ENCODE results near the gene CMPK2. TPM values are rescaled to one million over a fixed set of nuclear protein-coding genes. Genes with fewer than 3 reads are reported as not detected.

CMPK2 gene
- total and polyA plus RNA-seq, 4 donors, result 2.4 to 7.4 (median 4.5) TPM

DNA sequence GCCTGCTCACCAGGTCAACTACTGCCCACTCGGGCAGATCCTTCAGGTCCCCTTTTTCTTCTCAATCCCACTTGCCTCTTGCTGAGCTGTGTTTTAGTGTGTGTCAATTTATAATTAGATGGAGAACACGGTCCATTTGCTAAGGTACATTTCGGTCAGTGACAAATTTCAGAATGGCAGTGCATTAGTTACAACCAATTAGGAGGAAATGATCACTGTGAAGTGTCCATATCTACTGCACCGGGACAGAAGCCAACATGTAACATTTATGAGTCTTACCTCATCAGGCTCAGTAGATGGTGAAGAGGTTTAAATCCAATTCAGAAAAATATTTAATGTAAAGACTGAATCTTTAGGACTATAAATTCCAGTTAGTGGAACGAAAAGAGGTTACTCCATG is 47.7 kb downstream of the CMPK2 start:
- Histone ChIP-seq H3K4me1 (ENCODE audit: control insufficient read depth in 1 of 2, insufficient read depth in 2 of 2, low read length in 2 of 2) (no peaks in the 10 kb centered on the region), H3K27me3 (ENCODE audit: control insufficient read depth in 1 of 2, insufficient read depth in 2 of 2, low read length in 1 of 2) (no peaks in the 10 kb centered on the region), H3K9me3 (ENCODE audit: control insufficient read depth, low read length) (no peaks in the 10 kb centered on the region), H3K27ac (ENCODE audit: low read depth in 1 of 2, low read length in 2 of 2) (no peak overlapping the region), H3K36me3 (ENCODE audit: control insufficient read depth in 1 of 2, insufficient read depth in 2 of 2, low read length in 1 of 2) (no peaks in the 10 kb centered on the region), H3K4me3 (ENCODE audit: low read length in 2 of 2) (no peak overlapping the region)
- DNase-seq, result no peak
- ATAC-seq (ENCODE audit: low FRiP score), result no peak
- WGBS, 2 donors, result 70 to 73% methylated on average over 5 of the region's 5 CpGs
- intact Hi-C loops (cut with DNase I), result no loop called here

DNA sequence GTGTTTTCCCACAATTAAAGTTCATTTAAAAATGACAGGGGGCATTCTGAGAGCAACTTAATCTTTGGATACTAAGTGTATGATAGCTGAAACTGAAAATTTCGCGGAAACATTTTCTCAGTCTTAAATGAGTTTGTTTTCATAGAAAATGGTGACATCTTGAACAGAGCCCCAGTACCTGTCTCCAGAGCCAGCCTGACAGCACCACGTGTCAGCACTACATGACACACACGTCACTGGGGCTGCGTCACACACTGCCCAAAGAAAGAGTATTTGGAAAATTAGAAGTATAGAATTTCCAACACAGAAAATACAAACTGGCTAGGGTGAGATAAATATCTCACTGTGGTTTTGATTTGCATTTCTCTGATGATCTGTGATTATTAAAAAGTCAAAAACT is 50.8 kb downstream of the CMPK2 start:
- intact Hi-C loops (cut with DNase I), result no loop called here
- Histone ChIP-seq H3K27me3 (ENCODE audit: control insufficient read depth in 1 of 2, insufficient read depth in 2 of 2, low read length in 1 of 2) (no peaks in the 10 kb centered on the region), H3K4me1 (ENCODE audit: control insufficient read depth in 1 of 2, insufficient read depth in 2 of 2, low read length in 2 of 2) (no peaks in the 10 kb centered on the region), H3K4me3 (ENCODE audit: low read length in 2 of 2) (no peak overlapping the region), H3K27ac (ENCODE audit: low read depth in 1 of 2, low read length in 2 of 2) (no peak overlapping the region), H3K36me3 (ENCODE audit: control insufficient read depth in 1 of 2, insufficient read depth in 2 of 2, low read length in 1 of 2) (no peaks in the 10 kb centered on the region), H3K9me3 (ENCODE audit: control insufficient read depth, low read length) (no peaks in the 10 kb centered on the region)
- WGBS, 2 donors, result 81% methylated on average over 5 of the region's 5 CpGs
- DNase-seq (no peak), ATAC-seq (ENCODE audit: low FRiP score) (no peak)

DNA sequence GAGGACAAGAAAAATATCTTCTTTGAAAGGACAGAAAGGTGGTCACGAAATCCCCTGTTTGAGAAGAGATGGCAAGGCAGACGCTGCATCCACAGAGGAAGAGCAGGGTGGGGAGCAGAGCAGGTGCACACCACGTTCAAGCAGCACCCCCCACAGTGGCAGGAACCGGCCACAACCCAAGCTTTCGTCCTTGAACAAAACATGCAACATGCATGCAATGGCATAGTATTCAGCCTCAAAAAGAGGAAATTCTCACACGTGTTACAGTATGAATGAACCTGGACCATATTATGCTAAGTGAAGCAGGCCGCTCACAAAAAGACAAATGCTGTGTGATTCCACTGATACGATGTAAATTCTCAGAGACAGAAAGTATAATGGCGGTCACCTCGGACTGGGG is 51.4 kb downstream of the CMPK2 start:
- H3K4me1 ChIP-seq (ENCODE audit: control insufficient read depth in 1 of 2, insufficient read depth in 2 of 2, low read length in 2 of 2), result no peaks in the 10 kb centered on the region
- 88% methylated on average over 10 of the region's 10 CpGs for whole genome bisulfite sequencing, 2 donors
- intact Hi-C loops (cut with DNase I), result no loop called here
- ATAC-seq (ENCODE audit: low FRiP score) (no peak), DNase-seq (no peak)
- H3K4me3 ChIP-seq (ENCODE audit: low read length in 2 of 2), result no peak overlapping the region
- no peaks in the 10 kb centered on the region for H3K27me3 ChIP-seq (ENCODE audit: control insufficient read depth in 1 of 2, insufficient read depth in 2 of 2, low read length in 1 of 2)
- no peaks in the 10 kb centered on the region for H3K36me3 ChIP-seq (ENCODE audit: control insufficient read depth in 1 of 2, insufficient read depth in 2 of 2, low read length in 1 of 2)
- H3K27ac ChIP-seq (ENCODE audit: low read depth in 1 of 2, low read length in 2 of 2), result no peak overlapping the region
- H3K9me3 ChIP-seq (ENCODE audit: control insufficient read depth, low read length), result no peaks in the 10 kb centered on the region

DNA sequence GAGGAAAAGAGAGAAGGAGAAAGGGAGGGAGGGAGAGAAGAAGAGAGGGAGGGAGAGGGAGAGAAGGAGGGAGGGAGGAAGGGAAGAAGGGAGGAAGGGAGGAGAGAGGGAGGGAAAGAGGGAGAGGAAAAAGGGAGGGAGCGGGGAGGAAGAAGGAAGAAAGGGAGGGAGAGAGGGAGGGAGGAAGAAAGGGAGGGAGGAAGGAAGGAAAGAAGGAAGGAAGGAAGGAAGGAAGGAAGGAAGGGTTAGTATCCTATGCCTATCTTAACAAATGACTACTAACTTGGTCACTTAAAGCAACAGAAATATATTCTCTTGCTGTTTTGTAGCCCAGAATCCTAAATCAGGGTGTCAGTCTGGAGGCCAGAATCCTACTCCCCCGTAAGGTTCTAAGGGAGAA is 52.1 kb downstream of the CMPK2 start:
- H3K27ac ChIP-seq (ENCODE audit: low read depth in 1 of 2, low read length in 2 of 2), result no peak overlapping the region
- intact Hi-C loops (cut with DNase I), result no loop called here
- no peak for DNase-seq
- H3K36me3 ChIP-seq (ENCODE audit: control insufficient read depth in 1 of 2, insufficient read depth in 2 of 2, low read length in 1 of 2), result no peaks in the 10 kb centered on the region
- H3K4me3 ChIP-seq (ENCODE audit: low read length in 2 of 2), result no peak overlapping the region
- 83 to 91% methylated on average over 2 of the region's 2 CpGs for WGBS, 2 donors
- no peak for ATAC-seq (ENCODE audit: low FRiP score)
- no peaks in the 10 kb centered on the region for H3K4me1 ChIP-seq (ENCODE audit: control insufficient read depth in 1 of 2, insufficient read depth in 2 of 2, low read length in 2 of 2)
- H3K27me3 ChIP-seq (ENCODE audit: control insufficient read depth in 1 of 2, insufficient read depth in 2 of 2, low read length in 1 of 2), result no peaks in the 10 kb centered on the region
- no peaks in the 10 kb centered on the region for H3K9me3 ChIP-seq (ENCODE audit: control insufficient read depth, low read length)

DNA sequence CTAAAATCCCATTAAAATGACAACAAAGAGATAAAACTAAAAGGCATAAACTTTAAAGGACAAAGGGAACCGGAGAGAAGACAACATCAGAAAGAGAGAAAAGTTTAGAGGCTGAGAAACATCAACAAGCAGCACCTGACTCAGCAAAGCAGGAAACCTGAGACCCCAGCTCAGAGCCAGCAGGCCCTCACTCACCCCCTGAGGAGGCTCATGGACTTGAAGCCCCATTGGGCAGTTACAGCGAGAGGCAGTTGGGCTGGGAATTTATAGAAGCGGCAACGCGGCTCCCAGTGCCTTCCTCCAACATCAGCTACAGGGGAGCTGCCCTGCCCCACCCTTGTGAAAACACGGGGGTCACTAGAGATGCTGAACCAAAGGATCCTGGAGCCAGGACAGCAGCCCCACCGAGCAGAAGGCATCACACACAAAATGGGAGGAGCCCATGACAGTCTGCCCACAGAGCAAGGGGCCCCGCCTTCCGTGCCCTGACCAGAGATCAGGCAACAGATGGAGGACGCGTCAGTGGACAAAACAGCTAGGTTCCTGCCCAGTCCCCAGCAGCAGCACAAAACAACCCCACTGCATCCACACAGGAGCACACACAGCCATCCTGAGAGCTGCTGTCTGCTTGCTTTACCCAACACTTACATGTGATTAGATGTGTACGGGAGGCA is 52.7 kb downstream of the CMPK2 start:
- H3K9me3 ChIP-seq (ENCODE audit: control insufficient read depth, low read length), result no peaks in the 10 kb centered on the region
- H3K4me3 ChIP-seq (ENCODE audit: low read length in 2 of 2), result no peak overlapping the region
- DNase-seq (no peak), ATAC-seq (ENCODE audit: low FRiP score) (no peak)
- intact Hi-C loops (cut with DNase I), result no loop called here
- H3K4me1 ChIP-seq (ENCODE audit: control insufficient read depth in 1 of 2, insufficient read depth in 2 of 2, low read length in 2 of 2), result no peaks in the 10 kb centered on the region
- 52 to 59% methylated on average over 12 of the region's 12 CpGs for WGBS, 2 donors
- H3K27me3 ChIP-seq (ENCODE audit: control insufficient read depth in 1 of 2, insufficient read depth in 2 of 2, low read length in 1 of 2), result no peaks in the 10 kb centered on the region
- H3K36me3 ChIP-seq (ENCODE audit: control insufficient read depth in 1 of 2, insufficient read depth in 2 of 2, low read length in 1 of 2), result no peaks in the 10 kb centered on the region
- H3K27ac ChIP-seq (ENCODE audit: low read depth in 1 of 2, low read length in 2 of 2), result no peak overlapping the region

DNA sequence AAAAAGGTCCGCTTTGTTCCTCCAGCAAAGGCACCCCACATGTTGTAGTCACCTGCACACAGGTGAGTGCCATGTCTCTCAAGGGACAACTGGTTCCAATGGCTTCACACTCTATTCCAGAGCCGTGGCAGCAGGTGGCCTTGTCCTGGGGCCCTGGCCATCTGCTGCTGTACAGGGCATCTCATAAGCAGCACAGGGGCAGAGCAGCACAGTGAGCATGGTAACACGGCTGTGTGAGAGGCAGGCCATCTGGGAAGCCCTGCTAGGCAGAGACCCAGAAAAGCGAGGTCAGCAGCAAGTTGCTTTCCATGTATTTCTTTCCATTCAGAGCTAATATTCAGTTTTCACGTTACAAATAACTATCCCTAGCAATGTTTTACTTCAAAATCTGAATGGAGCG is 54.7 kb downstream of the CMPK2 start:
- H3K27ac ChIP-seq (ENCODE audit: low read depth in 1 of 2, low read length in 2 of 2), result no peak overlapping the region
- H3K4me3 ChIP-seq (ENCODE audit: low read length in 2 of 2), result no peak overlapping the region
- H3K9me3 ChIP-seq (ENCODE audit: control insufficient read depth, low read length), result no peaks in the 10 kb centered on the region
- H3K4me1 ChIP-seq (ENCODE audit: control insufficient read depth in 1 of 2, insufficient read depth in 2 of 2, low read length in 2 of 2), result no peaks in the 10 kb centered on the region
- DNase-seq (no peak), ATAC-seq (ENCODE audit: low FRiP score) (no peak)
- no peaks in the 10 kb centered on the region for H3K27me3 ChIP-seq (ENCODE audit: control insufficient read depth in 1 of 2, insufficient read depth in 2 of 2, low read length in 1 of 2)
- H3K36me3 ChIP-seq (ENCODE audit: control insufficient read depth in 1 of 2, insufficient read depth in 2 of 2, low read length in 1 of 2), result no peaks in the 10 kb centered on the region
- 76 to 78% methylated on average over 6 of the region's 6 CpGs for WGBS, 2 donors
- intact Hi-C loops (cut with DNase I), result no loop called here

DNA sequence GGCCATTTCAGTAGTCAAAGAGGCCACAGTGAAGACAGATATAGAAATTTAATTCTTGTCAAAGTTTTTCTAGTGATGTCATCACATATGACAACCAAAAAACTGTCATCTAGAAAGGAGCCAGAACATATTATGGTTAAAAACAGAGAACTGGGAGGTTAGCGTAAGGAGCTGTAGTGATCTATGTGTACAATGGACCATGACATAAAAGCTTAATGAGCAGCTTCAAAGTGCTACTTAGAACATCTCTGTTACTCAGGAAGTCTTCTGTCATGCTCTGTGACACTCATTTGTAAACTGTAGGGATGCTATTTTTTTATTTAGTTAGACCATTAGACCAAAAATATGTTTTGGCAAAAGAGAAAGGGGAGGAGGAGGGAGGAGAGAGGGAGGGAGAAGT is 57.3 kb downstream of the CMPK2 start:
- WGBS, 2 donors, result 71 to 72% methylated on average over 1 of the region's 1 CpG
- no peaks in the 10 kb centered on the region for H3K27me3 ChIP-seq (ENCODE audit: control insufficient read depth in 1 of 2, insufficient read depth in 2 of 2, low read length in 1 of 2)
- no peaks in the 10 kb centered on the region for H3K36me3 ChIP-seq (ENCODE audit: control insufficient read depth in 1 of 2, insufficient read depth in 2 of 2, low read length in 1 of 2)
- no peaks in the 10 kb centered on the region for H3K9me3 ChIP-seq (ENCODE audit: control insufficient read depth, low read length)
- DNase-seq, result no peak
- H3K4me3 ChIP-seq (ENCODE audit: low read length in 2 of 2), result no peak overlapping the region
- intact Hi-C loops (cut with DNase I), result no loop called here
- no peak for ATAC-seq (ENCODE audit: low FRiP score)
- H3K4me1 ChIP-seq (ENCODE audit: control insufficient read depth in 1 of 2, insufficient read depth in 2 of 2, low read length in 2 of 2), result no peaks in the 10 kb centered on the region
- no peak overlapping the region for H3K27ac ChIP-seq (ENCODE audit: low read depth in 1 of 2, low read length in 2 of 2)

- Histone ChIP-seq H3K4me1 (ENCODE audit: control insufficient read depth in 1 of 2, insufficient read depth in 2 of 2, low read length in 2 of 2) (no peaks in the 10 kb centered on the region), H3K27ac (ENCODE audit: low read depth in 1 of 2, low read length in 2 of 2) (no peak overlapping the region), H3K9me3 (ENCODE audit: control insufficient read depth, low read length) (no peaks in the 10 kb centered on the region), H3K36me3 (ENCODE audit: control insufficient read depth in 1 of 2, insufficient read depth in 2 of 2, low read length in 1 of 2) (no peaks in the 10 kb centered on the region), H3K4me3 (ENCODE audit: low read length in 2 of 2) (no peak overlapping the region), H3K27me3 (ENCODE audit: control insufficient read depth in 1 of 2, insufficient read depth in 2 of 2, low read length in 1 of 2) (no peaks in the 10 kb centered on the region)
- intact Hi-C loops (cut with DNase I), result no loop called here
- DNase-seq (no peak), ATAC-seq (ENCODE audit: low FRiP score) (no peak)
- WGBS, 2 donors, result 41 to 45% methylated on average over 6 of the region's 6 CpGs
Observed at GRCh38 chr2:6806604-6807003, 59.1 kb downstream of the CMPK2 start.

GRCh38 chr2:6800553-6800952 is 65.2 kb downstream of the CMPK2 start:
- no peak for DNase-seq
- H3K27ac ChIP-seq (ENCODE audit: low read depth in 1 of 2, low read length in 2 of 2), result no peak overlapping the region
- H3K9me3 ChIP-seq (ENCODE audit: control insufficient read depth, low read length), result no peaks in the 10 kb centered on the region
- intact Hi-C loops (cut with DNase I), result no loop called here
- H3K4me1 ChIP-seq (ENCODE audit: control insufficient read depth in 1 of 2, insufficient read depth in 2 of 2, low read length in 2 of 2), result no peaks in the 10 kb centered on the region
- no peaks in the 10 kb centered on the region for H3K36me3 ChIP-seq (ENCODE audit: control insufficient read depth in 1 of 2, insufficient read depth in 2 of 2, low read length in 1 of 2)
- ATAC-seq (ENCODE audit: low FRiP score), result no peak
- no peak overlapping the region for H3K4me3 ChIP-seq (ENCODE audit: low read length in 2 of 2)
- WGBS, 2 donors, result 66 to 71% methylated on average over 5 of the region's 5 CpGs
- no peaks in the 10 kb centered on the region for H3K27me3 ChIP-seq (ENCODE audit: control insufficient read depth in 1 of 2, insufficient read depth in 2 of 2, low read length in 1 of 2)
